PFSK-1 (cell line): ENCODE measurements around the gene NBEA.

Experiments
- FOXP2 ChIP-seq: optimal IDR thresholded peaks from 2 replicates; pipeline ENCODE3; 2011; ENCODE audit warnings: borderline replicate concordance, control low read depth, inconsistent platforms; ENCODE audit not compliant: insufficient read depth; ENCODE audit errors: extremely low read length, extremely low read depth
- POLR2AphosphoS5 ChIP-seq: IDR thresholded peaks from 2 replicates; pipeline ENCODE4 v1.6.1; 2012; ENCODE audit warnings: low read depth, mild to moderate bottlenecking, control low read depth, low read length, moderate library complexity
- REST ChIP-seq, 2 experiments: IDR thresholded peaks; 2 replicates each; pipeline versions ENCODE4 v1.6.1 to v1.8.0; 2011 to 2012; ENCODE audit warnings: low read depth in 2 of 2, low read length in 2 of 2, control low read depth in 1 of 2, inconsistent platforms in 1 of 2, mild to moderate bottlenecking in 1 of 2, moderate library complexity in 1 of 2; ENCODE audit not compliant: insufficient read depth in 1 of 2
- SIN3A ChIP-seq: IDR thresholded peaks from 2 replicates; pipeline ENCODE4 v1.6.1; 2012; ENCODE audit warnings: mild to moderate bottlenecking, low read length, moderate library complexity, borderline replicate concordance; ENCODE audit not compliant: insufficient read depth
- TAF1 ChIP-seq: IDR thresholded peaks from 2 replicates; pipeline ENCODE4 v1.6.1; 2012; ENCODE audit warnings: low read length, control low read depth, borderline replicate concordance; ENCODE audit not compliant: insufficient read depth

The NBEA gene

GRCh38 chr13:35480346-35480745, 538.3 kb downstream of the NBEA start:
- TF ChIP-seq SIN3A (no peak), REST (IDR thresholded peaks at IDR 0.05; ENCODE audit: insufficient read depth in 1 of 2, low read depth in 2 of 2, low read length in 2 of 2) (no peak), TAF1 (no peak), POLR2AphosphoS5 (no peak), FOXP2 (no peak)

GRCh38 chr13:35481777-35482176, 539.7 kb downstream of the NBEA start:
- TF ChIP-seq POLR2AphosphoS5 (no peak), REST (IDR thresholded peaks at IDR 0.05; ENCODE audit: insufficient read depth in 1 of 2, low read depth in 2 of 2, low read length in 2 of 2) (no peak), SIN3A (no peak), TAF1 (no peak), FOXP2 (no peak)

GRCh38 chr13:35482527-35482926, 540.5 kb downstream of the NBEA start:
- TF ChIP-seq TAF1 (no peak), SIN3A (no peak), REST (IDR thresholded peaks at IDR 0.05; ENCODE audit: insufficient read depth in 1 of 2, low read depth in 2 of 2, low read length in 2 of 2) (no peak), FOXP2 (no peak), POLR2AphosphoS5 (no peak)

- TF ChIP-seq SIN3A (no peak), TAF1 (no peak), REST (IDR thresholded peaks at IDR 0.05; ENCODE audit: insufficient read depth in 1 of 2, low read depth in 2 of 2, low read length in 2 of 2) (no peak), FOXP2 (no peak), POLR2AphosphoS5 (no peak)
These were observed 541.7 kb downstream of the NBEA start for GRCh38 chr13:35483761-35484160.

- TF ChIP-seq POLR2AphosphoS5 = no peak
- no peak for TF ChIP-seq FOXP2
These were observed 542.3 kb downstream of the NBEA start for GRCh38 chr13:35484384-35484783.
